OCI-LY3 (cell line): ENCODE results near the gene SHISA2.

Experiments
- H2AFZ ChIP-seq: fragments of 200-600, 300-600 bp; shearing (Covaris generic); 2 replicates; pipeline ENCODE4 v1.6.0; 2014; ENCODE audit warnings: antibody characterized with exemption, low read depth, low read length
- H3K27ac ChIP-seq: fragments of 200-600, 300-600 bp; sonication (generic); 2 replicates; pipeline ENCODE4 v1.5.1; 2014; ENCODE audit warnings: mild to moderate bottlenecking, low read length, moderate library complexity, mixed read lengths
- H3K27me3 ChIP-seq: fragments of 200-600, 300-600 bp; sonication (generic); 2 replicates; pipeline ENCODE4 v1.6.1; 2014; ENCODE audit warnings: low read depth, low read length, mixed read lengths
- H3K36me3 ChIP-seq: fragments of 200-600, 300-600 bp; sonication (generic); replicated peaks from 2 replicates; pipeline ENCODE3; 2014; ENCODE audit warnings: low read depth, low read length, mixed read lengths
- H3K4me1 ChIP-seq: fragments of 300-600, 200-600 bp; sonication (generic); 2 replicates; pipeline ENCODE4 v1.6.1; 2014; ENCODE audit warnings: low read length, mixed read lengths
- H3K4me2 ChIP-seq: fragments of 200-600, 300-600 bp; sonication (generic); 2 replicates; pipeline ENCODE4 v1.6.1; 2014; ENCODE audit warnings: low read length, mixed read lengths
- H3K4me3 ChIP-seq: fragments of 300-600, 200-600 bp; sonication (generic); 2 replicates; pipeline ENCODE4 v1.5.1; 2014; ENCODE audit warnings: antibody characterized with exemption, mild to moderate bottlenecking, low read length, moderate library complexity
- H3K79me2 ChIP-seq: fragments of 300-600, 200-600 bp; shearing (Covaris generic); 2 replicates; pipeline ENCODE4 v1.6.1; 2014; ENCODE audit warnings: mild to moderate bottlenecking, low read length, mixed read lengths
- H3K9ac ChIP-seq: fragments of 300-600, 200-600 bp; shearing (Covaris generic); 2 replicates; pipeline ENCODE4 v1.6.0; 2014; ENCODE audit warnings: mild to moderate bottlenecking, low read length, moderate library complexity
- H3K9me3 ChIP-seq: fragments of 200-600, 300-600 bp; shearing (Covaris generic); 2 replicates; pipeline ENCODE4 v1.6.1; 2014; ENCODE audit warnings: low read length, mixed read lengths; ENCODE audit not compliant: insufficient read depth
- H4K20me1 ChIP-seq: fragments of 200-600, 300-600 bp; sonication (generic); 2 replicates; pipeline ENCODE4 v1.6.1; 2016; ENCODE audit warnings: low read length, mixed read lengths; ENCODE audit not compliant: insufficient read depth
- EZH2phosphoT487 ChIP-seq: fragments of 200-600 bp; shearing (Covaris generic); IDR thresholded peaks from 2 replicates; pipeline ENCODE4 v1.6.1; 2018; ENCODE audit warnings: antibody characterized with exemption, mixed run types, low read depth
- TF ChIP-seq, protein P1 (sequence below): fragments of 200-600, 300-600 bp; sonication (generic); IDR thresholded peaks from 2 replicates; pipeline ENCODE4 v1.5.1; 2014; ENCODE audit warnings: antibody characterized with exemption, low read length, low read depth

Gene SHISA2

DNA sequence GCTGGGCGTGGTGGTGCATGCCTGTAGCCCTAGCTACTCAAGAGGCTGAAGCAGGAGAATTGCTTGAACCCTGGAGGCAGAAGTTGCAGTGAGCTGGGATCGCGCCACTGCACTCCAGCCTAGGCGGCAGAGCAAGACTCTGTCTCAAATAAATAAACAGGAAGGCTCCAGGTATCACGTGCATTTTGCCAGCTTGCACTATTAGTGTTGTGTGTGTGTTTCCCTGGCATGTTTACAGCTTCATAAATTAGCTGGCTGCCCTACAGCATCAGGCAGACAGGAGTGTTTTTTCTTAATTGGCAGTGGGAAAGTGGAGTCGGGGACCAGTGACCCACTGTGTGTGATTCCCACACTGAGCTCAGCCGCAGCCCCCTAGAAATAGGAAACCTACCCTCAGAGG lies 32.6 kb downstream of the SHISA2 start:
- Histone ChIP-seq H3K79me2 (no peaks in the 10 kb centered on the region), H3K9me3 (no peaks in the 10 kb centered on the region), H3K36me3 (no peaks in the 10 kb centered on the region), H3K4me1 (peaks cover 14% of the 10 kb centered on the region), H3K9ac (no peak overlapping the region), H3K27me3 (no peaks in the 10 kb centered on the region; the same call in 1 of the 2 replicates), H3K4me3 (no peak overlapping the region), H3K4me2 (no peak overlapping the region), H2AFZ (no peak overlapping the region), H4K20me1 (no peaks in the 10 kb centered on the region), H3K27ac (no peak overlapping the region)
- no peak for TF ChIP-seq EZH2phosphoT487
- TF ChIP-seq, protein P1, sequence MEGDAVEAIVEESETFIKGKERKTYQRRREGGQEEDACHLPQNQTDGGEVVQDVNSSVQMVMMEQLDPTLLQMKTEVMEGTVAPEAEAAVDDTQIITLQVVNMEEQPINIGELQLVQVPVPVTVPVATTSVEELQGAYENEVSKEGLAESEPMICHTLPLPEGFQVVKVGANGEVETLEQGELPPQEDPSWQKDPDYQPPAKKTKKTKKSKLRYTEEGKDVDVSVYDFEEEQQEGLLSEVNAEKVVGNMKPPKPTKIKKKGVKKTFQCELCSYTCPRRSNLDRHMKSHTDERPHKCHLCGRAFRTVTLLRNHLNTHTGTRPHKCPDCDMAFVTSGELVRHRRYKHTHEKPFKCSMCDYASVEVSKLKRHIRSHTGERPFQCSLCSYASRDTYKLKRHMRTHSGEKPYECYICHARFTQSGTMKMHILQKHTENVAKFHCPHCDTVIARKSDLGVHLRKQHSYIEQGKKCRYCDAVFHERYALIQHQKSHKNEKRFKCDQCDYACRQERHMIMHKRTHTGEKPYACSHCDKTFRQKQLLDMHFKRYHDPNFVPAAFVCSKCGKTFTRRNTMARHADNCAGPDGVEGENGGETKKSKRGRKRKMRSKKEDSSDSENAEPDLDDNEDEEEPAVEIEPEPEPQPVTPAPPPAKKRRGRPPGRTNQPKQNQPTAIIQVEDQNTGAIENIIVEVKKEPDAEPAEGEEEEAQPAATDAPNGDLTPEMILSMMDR, result no peak

DNA sequence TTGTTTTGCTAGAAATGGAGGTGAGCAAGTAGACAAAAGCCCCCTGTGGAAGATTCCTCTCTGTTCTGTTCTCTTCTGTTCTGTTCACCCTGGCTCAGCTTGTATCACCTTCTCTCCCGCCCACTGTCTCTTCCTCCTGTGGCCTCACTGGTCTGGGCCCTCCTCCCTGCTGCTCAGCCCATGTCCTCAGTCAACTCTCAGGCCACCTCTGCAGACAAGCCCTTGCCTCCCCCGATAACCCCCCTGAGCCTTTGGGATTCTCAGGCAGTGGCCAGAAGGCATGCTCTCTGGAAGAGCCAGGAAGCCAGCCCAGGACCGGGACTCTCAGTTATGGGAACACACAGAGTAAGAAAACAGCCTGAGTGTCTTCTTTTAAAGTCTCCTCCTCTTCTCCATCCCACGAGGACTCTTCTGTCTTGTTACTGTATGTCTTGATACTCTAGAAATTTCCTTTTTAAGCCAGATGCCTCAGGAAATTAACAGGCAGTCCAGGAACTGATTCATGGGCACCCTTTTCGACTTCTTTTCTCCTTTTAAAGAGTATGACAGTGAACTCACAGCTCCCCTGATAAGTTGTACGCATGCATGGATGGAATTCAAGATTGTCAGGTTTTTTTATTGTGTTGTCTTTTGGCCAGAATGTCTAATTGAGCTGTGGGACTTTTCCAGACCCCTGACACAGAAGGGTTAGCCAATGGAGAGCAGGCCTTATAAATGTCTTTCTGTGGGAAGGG lies 33.7 kb downstream of the SHISA2 start:
- Histone ChIP-seq H3K4me1 (peaks cover 14% of the 10 kb centered on the region), H3K4me3 (no peak overlapping the region), H3K27me3 (no peaks in the 10 kb centered on the region; the same call in 1 of the 2 replicates), H3K4me2 (no peak overlapping the region), H3K79me2 (no peaks in the 10 kb centered on the region), H4K20me1 (no peaks in the 10 kb centered on the region), H3K36me3 (no peaks in the 10 kb centered on the region), H3K27ac (no peak overlapping the region), H2AFZ (no peak overlapping the region), H3K9ac (no peak overlapping the region), H3K9me3 (no peaks in the 10 kb centered on the region)
- no peak for TF ChIP-seq EZH2phosphoT487
- TF ChIP-seq, protein P1, result no peak

DNA sequence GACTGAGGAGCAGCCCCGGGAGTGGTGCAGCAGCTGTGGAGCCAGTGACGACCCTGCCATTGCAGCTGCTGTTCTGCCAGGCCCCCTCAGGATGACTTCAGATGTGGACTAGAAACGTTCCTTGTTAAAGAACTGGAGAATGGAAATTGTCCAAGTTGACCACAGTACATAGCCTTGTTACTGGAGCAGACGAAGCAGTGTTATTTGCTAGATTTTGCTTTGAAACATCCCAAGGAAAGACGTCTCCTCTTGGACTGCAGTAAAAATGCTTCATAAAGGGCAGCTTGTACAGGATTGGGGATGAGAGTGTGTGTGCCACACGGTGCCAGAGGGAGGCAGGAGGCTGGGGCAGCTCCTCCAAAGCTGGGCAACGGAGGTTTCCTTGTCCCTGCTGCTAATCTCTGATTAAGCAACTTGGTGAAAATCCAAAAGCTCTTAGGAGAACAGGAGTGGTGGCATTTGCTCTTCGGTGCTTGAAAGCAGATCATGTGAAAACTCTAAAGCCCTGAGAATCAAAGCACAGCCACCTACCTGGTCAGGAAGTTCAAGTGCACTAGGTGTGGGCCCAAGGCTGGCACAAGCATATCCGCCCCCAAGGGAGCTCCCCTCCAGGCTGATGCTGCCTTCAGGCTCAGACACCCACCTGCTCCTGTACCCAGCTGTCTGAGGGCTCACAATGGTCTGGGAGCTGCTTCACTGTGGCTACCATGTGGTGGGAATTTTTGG lies 34.5 kb downstream of the SHISA2 start:
- H3K27ac ChIP-seq, result no peak overlapping the region
- TF ChIP-seq EZH2phosphoT487, result no peak
- TF ChIP-seq, protein P1, result no peak
- H3K36me3 ChIP-seq, result no peaks in the 10 kb centered on the region
- no peak overlapping the region for H3K9ac ChIP-seq
- H2AFZ ChIP-seq, result no peak overlapping the region
- H4K20me1 ChIP-seq, result no peaks in the 10 kb centered on the region
- peaks cover 14% of the 10 kb centered on the region for H3K4me1 ChIP-seq
- no peak overlapping the region for H3K4me2 ChIP-seq
- H3K9me3 ChIP-seq, result no peaks in the 10 kb centered on the region
- no peaks in the 10 kb centered on the region for H3K27me3 ChIP-seq
- H3K79me2 ChIP-seq, result no peaks in the 10 kb centered on the region
- H3K4me3 ChIP-seq, result no peak overlapping the region

DNA sequence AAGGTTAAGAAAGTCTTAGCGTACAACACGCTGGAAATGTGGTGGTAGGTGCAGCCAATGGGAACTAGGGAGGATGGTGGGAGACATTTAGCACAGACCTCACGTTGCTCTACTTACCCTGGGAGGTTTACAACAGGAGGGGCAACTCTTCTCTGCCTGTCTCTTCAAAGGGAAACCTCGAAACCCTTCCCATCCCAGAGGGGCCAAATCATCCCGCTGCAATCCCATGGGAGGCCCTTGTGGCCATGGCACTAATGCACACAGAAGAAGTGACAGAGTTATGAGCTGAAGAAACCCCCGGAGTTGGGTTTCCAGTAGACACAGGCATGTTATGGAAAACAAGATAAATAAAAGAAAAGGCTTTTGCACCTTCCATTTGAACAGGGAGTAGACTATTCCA lies 35.6 kb downstream of the SHISA2 start:
- Histone ChIP-seq H3K4me2 (no peak overlapping the region), H3K79me2 (no peaks in the 10 kb centered on the region), H3K4me1 (peaks cover 2% of the 10 kb centered on the region), H3K9ac (no peak overlapping the region), H3K27me3 (no peaks in the 10 kb centered on the region), H3K4me3 (no peak overlapping the region), H3K27ac (no peak overlapping the region), H3K36me3 (no peaks in the 10 kb centered on the region), H3K9me3 (no peaks in the 10 kb centered on the region), H4K20me1 (no peaks in the 10 kb centered on the region), H2AFZ (no peak overlapping the region)
- no peak for TF ChIP-seq EZH2phosphoT487
- TF ChIP-seq, protein P1, result no peak
